HepG2 (cell line): ENCODE results near the gene LSM2. TPM values are rescaled to one million over a fixed set of nuclear protein-coding genes. Genes with fewer than 3 reads are reported as not detected.
A peak's percentile ranks its signal among the peaks of the same experiment; 100 is the strongest.

ENCODE experiments used
- AGO2 ChIP-seq: fragments of 200-400 bp; formaldehyde crosslinking; optimal IDR thresholded peaks from 2 replicates; pipeline ENCODE3; 2017; ENCODE audit warnings: mild to moderate bottlenecking, low read depth, low read length, moderate library complexity
- ATAD3A ChIP-seq: sonication (generic); formaldehyde crosslinking; IDR thresholded peaks from 2 replicates; pipeline ENCODE4 v1.4.0; 2020; ENCODE audit warnings: missing genetic modification reagents
- CBX5 ChIP-seq: sonication (generic); formaldehyde crosslinking; IDR thresholded peaks from 2 replicates; pipeline ENCODE4 v1.4.0; 2020; ENCODE audit warnings: missing genetic modification reagents, borderline replicate concordance
- CCAR2 ChIP-seq: fragments of 200-400 bp; formaldehyde crosslinking; optimal IDR thresholded peaks from 2 replicates; pipeline ENCODE3; 2018; ENCODE audit warnings: low read depth, mild to moderate bottlenecking, low read length, moderate library complexity
- EHMT2 ChIP-seq: fragments of 200-600 bp; sonication (generic); IDR thresholded peaks from 2 replicates; pipeline ENCODE4 v1.7.0; 2017; ENCODE audit warnings: antibody characterized with exemption, low read depth, low read length, borderline replicate concordance
- GZF1 ChIP-seq: sonication (generic); formaldehyde crosslinking; IDR thresholded peaks from 2 replicates; pipeline ENCODE4 v1.5.1; 2020; ENCODE audit warnings: mild to moderate bottlenecking, missing genetic modification reagents
- NFKBIZ ChIP-seq: IDR thresholded peaks from 2 replicates; pipeline ENCODE4 v1.6.1; 2018; ENCODE audit warnings: missing genetic modification reagents, missing compliant biosample characterization
- PRDM10 ChIP-seq: sonication (generic); formaldehyde crosslinking; IDR thresholded peaks from 2 replicates; pipeline ENCODE4 v1.4.0; 2020; ENCODE audit warnings: low read depth, missing genetic modification reagents
- ZNF292 ChIP-seq: sonication (generic); formaldehyde crosslinking; IDR thresholded peaks from 2 replicates; pipeline ENCODE4 v1.8.1; 2022; ENCODE audit warnings: mild to moderate bottlenecking, low read depth, missing genetic modification reagents, borderline replicate concordance
- ZNF451 ChIP-seq: sonication (generic); formaldehyde crosslinking; IDR thresholded peaks from 2 replicates; pipeline ENCODE4 v1.5.0; 2020; ENCODE audit warnings: mild to moderate bottlenecking, missing genetic modification reagents
- ZNF512B ChIP-seq: sonication (generic); formaldehyde crosslinking; IDR thresholded peaks from 2 replicates; pipeline ENCODE4 v1.5.1; 2020; ENCODE audit warnings: missing genetic modification reagents, mild to moderate bottlenecking, borderline replicate concordance
- ZNF552 ChIP-seq: sonication (generic); formaldehyde crosslinking; IDR thresholded peaks from 2 replicates; pipeline ENCODE4 v1.9.0; 2022; ENCODE audit warnings: missing genetic modification reagents, mild to moderate bottlenecking, borderline replicate concordance
- ZNF589 ChIP-seq: sonication (generic); formaldehyde crosslinking; conservative IDR thresholded peaks from 2 replicates; pipeline ENCODE4 v1.8.0; 2022; ENCODE audit warnings: mild to moderate bottlenecking, moderate library complexity, missing genetic modification reagents
- ZNF878 ChIP-seq: sonication (generic); formaldehyde crosslinking; IDR thresholded peaks from 2 replicates; pipeline ENCODE4 v1.8.1; 2023; ENCODE audit warnings: mild to moderate bottlenecking, missing genetic modification reagents, moderate library complexity
- polyA plus RNA-seq, 8 experiments: library from polyadenylated mRNA; depleted of rRNA in 3 of 8; stranded (reverse) in 7 of 8; unstranded in 1 of 8; fragments of >200 nt; fragmentation: Illumina TruSeq in 4 of 8; extraction: Trizol in 4 of 8; gene quantifications; 2 replicates each; pipeline versions ENCODE4 v1.2.1 to v1.2.3, GENCODE V29; 2011 to 2016; ENCODE audit warnings: low read depth in 4 of 8, missing spikeins in 1 of 8, mixed read lengths in 1 of 8; ENCODE audit not compliant: insufficient read depth in 1 of 8
- total RNA-seq, 5 experiments: library from RNA; depleted of rRNA; stranded (reverse); fragments of >200 nt; fragmentation: Illumina TruSeq; extraction: Trizol; gene quantifications; 2 replicates each; pipeline ENCODE4 v1.2.3, GENCODE V29; 2016; ENCODE audit warnings: low read depth in 1 of 5
- TF ChIP-seq, protein P1 (sequence below): sonication (generic); formaldehyde crosslinking; IDR thresholded peaks from 2 replicates; pipeline ENCODE4 v1.4.0; 2020; ENCODE audit warnings: missing genetic modification reagents

Gene LSM2
- total and polyA plus RNA-seq, 2 of the 13 experiments (the other 11 are each of a cell fraction or from before 2014, with no cell fraction given), result 69.4 to 90.5 TPM

DNA sequence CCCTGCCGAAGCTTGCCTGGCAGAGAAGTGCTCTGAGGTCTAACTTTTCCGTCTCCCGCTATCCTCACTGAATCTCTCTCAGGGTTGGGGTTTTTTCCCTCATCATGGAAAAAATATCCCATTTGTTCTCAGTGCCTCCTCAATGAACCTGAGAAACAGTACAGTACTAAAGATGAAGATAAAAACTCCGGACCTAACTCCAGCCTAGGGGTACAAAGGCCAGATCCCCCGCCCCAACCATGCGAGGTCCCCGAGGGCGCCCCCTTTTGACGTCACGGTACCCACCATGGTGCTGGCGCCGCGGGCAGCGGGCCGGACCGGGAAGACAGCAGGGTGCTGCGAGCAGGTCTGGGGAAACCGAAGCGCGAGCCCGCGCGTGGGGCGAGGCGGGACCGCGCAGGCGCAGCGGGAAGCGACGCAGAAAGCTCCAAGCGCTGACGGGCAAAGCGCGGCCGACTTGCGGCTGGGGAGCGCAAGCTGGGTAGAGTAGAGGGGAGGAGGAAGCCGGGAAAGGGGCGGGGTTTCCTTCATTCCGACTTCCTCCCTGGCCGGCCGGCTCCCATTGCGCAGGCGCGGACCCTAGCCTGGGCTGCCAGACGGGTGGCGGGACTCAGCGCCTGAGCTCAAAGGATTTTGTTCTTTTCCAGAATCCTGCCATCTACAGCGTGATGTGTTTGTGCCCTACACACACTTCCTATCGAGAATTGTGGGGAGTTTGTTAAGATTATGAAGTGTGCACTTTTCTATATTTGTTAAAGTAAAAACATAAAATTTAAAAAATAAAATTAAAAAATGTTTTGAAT, at the start of gene LSM2 (continued):
- TF ChIP-seq, protein P1, sequence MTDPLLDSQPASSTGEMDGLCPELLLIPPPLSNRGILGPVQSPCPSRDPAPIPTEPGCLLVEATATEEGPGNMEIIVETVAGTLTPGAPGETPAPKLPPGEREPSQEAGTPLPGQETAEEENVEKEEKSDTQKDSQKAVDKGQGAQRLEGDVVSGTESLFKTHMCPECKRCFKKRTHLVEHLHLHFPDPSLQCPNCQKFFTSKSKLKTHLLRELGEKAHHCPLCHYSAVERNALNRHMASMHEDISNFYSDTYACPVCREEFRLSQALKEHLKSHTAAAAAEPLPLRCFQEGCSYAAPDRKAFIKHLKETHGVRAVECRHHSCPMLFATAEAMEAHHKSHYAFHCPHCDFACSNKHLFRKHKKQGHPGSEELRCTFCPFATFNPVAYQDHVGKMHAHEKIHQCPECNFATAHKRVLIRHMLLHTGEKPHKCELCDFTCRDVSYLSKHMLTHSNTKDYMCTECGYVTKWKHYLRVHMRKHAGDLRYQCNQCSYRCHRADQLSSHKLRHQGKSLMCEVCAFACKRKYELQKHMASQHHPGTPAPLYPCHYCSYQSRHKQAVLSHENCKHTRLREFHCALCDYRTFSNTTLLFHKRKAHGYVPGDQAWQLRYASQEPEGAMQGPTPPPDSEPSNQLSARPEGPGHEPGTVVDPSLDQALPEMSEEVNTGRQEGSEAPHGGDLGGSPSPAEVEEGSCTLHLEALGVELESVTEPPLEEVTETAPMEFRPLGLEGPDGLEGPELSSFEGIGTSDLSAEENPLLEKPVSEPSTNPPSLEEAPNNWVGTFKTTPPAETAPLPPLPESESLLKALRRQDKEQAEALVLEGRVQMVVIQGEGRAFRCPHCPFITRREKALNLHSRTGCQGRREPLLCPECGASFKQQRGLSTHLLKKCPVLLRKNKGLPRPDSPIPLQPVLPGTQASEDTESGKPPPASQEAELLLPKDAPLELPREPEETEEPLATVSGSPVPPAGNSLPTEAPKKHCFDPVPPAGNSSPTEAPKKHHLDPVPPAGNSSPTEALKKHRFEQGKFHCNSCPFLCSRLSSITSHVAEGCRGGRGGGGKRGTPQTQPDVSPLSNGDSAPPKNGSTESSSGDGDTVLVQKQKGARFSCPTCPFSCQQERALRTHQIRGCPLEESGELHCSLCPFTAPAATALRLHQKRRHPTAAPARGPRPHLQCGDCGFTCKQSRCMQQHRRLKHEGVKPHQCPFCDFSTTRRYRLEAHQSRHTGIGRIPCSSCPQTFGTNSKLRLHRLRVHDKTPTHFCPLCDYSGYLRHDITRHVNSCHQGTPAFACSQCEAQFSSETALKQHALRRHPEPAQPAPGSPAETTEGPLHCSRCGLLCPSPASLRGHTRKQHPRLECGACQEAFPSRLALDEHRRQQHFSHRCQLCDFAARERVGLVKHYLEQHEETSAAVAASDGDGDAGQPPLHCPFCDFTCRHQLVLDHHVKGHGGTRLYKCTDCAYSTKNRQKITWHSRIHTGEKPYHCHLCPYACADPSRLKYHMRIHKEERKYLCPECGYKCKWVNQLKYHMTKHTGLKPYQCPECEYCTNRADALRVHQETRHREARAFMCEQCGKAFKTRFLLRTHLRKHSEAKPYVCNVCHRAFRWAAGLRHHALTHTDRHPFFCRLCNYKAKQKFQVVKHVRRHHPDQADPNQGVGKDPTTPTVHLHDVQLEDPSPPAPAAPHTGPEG (CRISPR knock-in tag), result peak; percentile 80
- TF ChIP-seq ZNF451 (CRISPR knock-in tag) (peak; percentile 84; the same call in 1 of the 2 replicates), GZF1 (peak; percentile 82), ZNF878 (CRISPR knock-in tag) (0 out of 2 replicates have a peak, but pooled peaks have one; percentile 68), PRDM10 (peak; percentile 89), ZNF552 (peak; percentile 83; the same call in 1 of the 2 replicates), ZNF292 (CRISPR knock-in tag) (no peak), EHMT2 (no peak), ATAD3A (CRISPR knock-in tag) (no peak), ZNF589 (CRISPR knock-in tag) (peak; percentile 79), CCAR2 (no peak), AGO2 (peak; percentile 85), CBX5 (peak; percentile 76; the same call in 1 of the 2 replicates), ZNF512B (CRISPR knock-in tag) (peak; percentile 81; the same call in 1 of the 2 replicates), NFKBIZ (CRISPR knock-in tag) (peak; percentile 45; the same call in 1 of the 2 replicates)
